Measurements from ENCODE around the gene SCRT2. TPM values are rescaled to one million over a fixed set of nuclear protein-coding genes. Genes with fewer than 3 reads are reported as not detected.

The SCRT2 gene
- total and polyA plus RNA-seq, 2 of the 8 experiments (the other 6 are each of a cell fraction or from before 2014, with no cell fraction given), result 0.12 to 0.34 TPM

GRCh38 chr20:635893-636338 lies 39.7 kb downstream of the SCRT2 start (continued):
- TF ChIP-seq CTCF (IDR thresholded peaks at IDR 0.05; ENCODE audit: control extremely low read depth in 1 of 3, insufficient read depth in 1 of 3, low read depth in 1 of 3, low read length in 3 of 3) (no peak), TAF7 (optimal IDR thresholded peaks at IDR 0.05; ENCODE audit: borderline replicate concordance, low read depth, low read length) (no peak)
